H1 (cell line): ENCODE data around the gene NT5E. TPM values are rescaled to one million over a fixed set of nuclear protein-coding genes. Genes with fewer than 3 reads are reported as not detected.
"Not testable (repeated sequence)": the region's sequence is repeated elsewhere in the genome, so short reads cannot be mapped to it uniquely, and the experiment has no call there.

Experiments used
- CTCF ChIA-PET: fragments of 300-600 bp; sonication (Branson Sonifier 250); formaldehyde crosslinking; loops from one replicate; lab custom pipeline; 2021; ENCODE audit not compliant: partially characterized antibody; lab: Charles Lee
- POLR2A ChIA-PET: fragments of 300-600 bp; sonication (Branson Sonifier 250); formaldehyde crosslinking; loops from one replicate; lab custom pipeline; 2021; ENCODE audit warnings: inconsistent platforms; ENCODE audit not compliant: partially characterized antibody; lab: Charles Lee
- DNase-seq, 2 experiments: peaks; one replicate each; pipeline versions ENCODE4 v3.0.0 to v3.0.0-alpha.2; 2010 to 2022; ENCODE audit warnings: low spot score in 2 of 2, low read depth in 1 of 2, mixed read lengths in 1 of 2
- FAIRE-seq: peaks from 2 replicates; lab custom pipeline; 2011; peaks lifted over from hg19 to GRCh38; lab: Jason Lieb, UNC
- H2AFZ ChIP-seq: 2 replicates; pipeline ENCODE4 v1.8.1; 2012; ENCODE audit warnings: low read length, inconsistent platforms
- H2AK5ac ChIP-seq: 2 replicates; pipeline ENCODE4 v1.6.1; 2013; ENCODE audit warnings: low read depth, low read length
- H2BK120ac ChIP-seq: replicated peaks from 2 replicates; pipeline ENCODE3; 2013; ENCODE audit warnings: low read depth, low read length, inconsistent platforms
- H2BK12ac ChIP-seq: 2 replicates; pipeline ENCODE4 v1.6.1; 2013; ENCODE audit warnings: low read depth, low read length
- H2BK15ac ChIP-seq: 2 replicates; pipeline ENCODE4 v1.6.1; 2013; ENCODE audit warnings: low read length
- H2BK20ac ChIP-seq: 2 replicates; pipeline ENCODE4 v1.6.1; 2013; ENCODE audit warnings: low read length
- H2BK5ac ChIP-seq: 2 replicates; pipeline ENCODE4 v1.6.1; 2013; ENCODE audit warnings: low read depth, low read length
- H3K14ac ChIP-seq: 2 replicates; pipeline ENCODE4 v1.6.1; 2013; ENCODE audit warnings: inconsistent platforms; ENCODE audit not compliant: insufficient read length
- H3K18ac ChIP-seq: 2 replicates; pipeline ENCODE4 v1.6.1; 2013; ENCODE audit warnings: low read length; ENCODE audit errors: extremely low read depth
- H3K23ac ChIP-seq: 2 replicates; pipeline ENCODE4 v1.6.1; 2013; ENCODE audit warnings: inconsistent platforms; ENCODE audit not compliant: insufficient read length
- H3K23me2 ChIP-seq: 2 replicates; pipeline ENCODE4 v1.6.1; 2013; ENCODE audit warnings: low read depth, low read length
- H3K27ac ChIP-seq: 2 replicates; pipeline ENCODE4 v1.6.1; 2011; ENCODE audit warnings: low read depth, low read length, inconsistent platforms
- H3K27me3 ChIP-seq, 4 experiments: replicated peaks in 1 of 4; 1 replicate in 1 of 4; 2 replicates in 3 of 4; pipeline versions ENCODE4 v1.6.1 to v1.8.1; 2011 to 2013; ENCODE audit warnings: low read length in 3 of 4, mild to moderate bottlenecking in 3 of 4, inconsistent platforms in 2 of 4, mixed read lengths in 2 of 4, moderate library complexity in 1 of 4; ENCODE audit not compliant: control insufficient read depth in 3 of 4, insufficient read depth in 3 of 4; ENCODE audit errors: extremely low read depth in 1 of 4
- H3K36me3 ChIP-seq, 4 experiments: 2 replicates each; pipeline versions ENCODE4 v1.6.1 to v1.8.1; 2011 to 2013; ENCODE audit warnings: mild to moderate bottlenecking in 4 of 4, low read length in 3 of 4, moderate library complexity in 2 of 4, control low read depth in 1 of 4, inconsistent platforms in 1 of 4; ENCODE audit not compliant: insufficient read depth in 4 of 4, control insufficient read depth in 2 of 4
- H3K4ac ChIP-seq: replicated peaks from 2 replicates; pipeline ENCODE3; 2013; ENCODE audit warnings: low read length, low read depth, mixed read lengths, inconsistent platforms; ENCODE audit not compliant: insufficient read length
- H3K4me1 ChIP-seq, 4 experiments: replicated peaks in 1 of 4; 1 replicate in 1 of 4; 2 replicates in 3 of 4; pipeline versions ENCODE4 v1.6.1 to v1.8.1; 2011 to 2013; ENCODE audit warnings: low read length in 3 of 4, inconsistent platforms in 2 of 4, mixed read lengths in 1 of 4; ENCODE audit not compliant: insufficient read depth in 4 of 4, control insufficient read depth in 3 of 4
- H3K4me2 ChIP-seq, 2 experiments: 2 replicates each; pipeline versions ENCODE4 v1.6.1 to v1.8.1; 2011 to 2013; ENCODE audit warnings: low read depth in 2 of 2, low read length in 2 of 2, control low read depth in 1 of 2, inconsistent platforms in 1 of 2, mild to moderate bottlenecking in 1 of 2; ENCODE audit not compliant: insufficient read depth in 1 of 2
- H3K4me3 ChIP-seq, 4 experiments: fragments of 200-600, 300-600 bp in 1 of 4; sonication (generic), shearing (Covaris generic), sonication (Bioruptor Twin) in 1 of 4; 2 replicates each; pipeline versions ENCODE4 v1.5.1 to v1.8.1; 2011 to 2016; ENCODE audit warnings: low read length in 4 of 4, low read depth in 3 of 4, control low read depth in 2 of 4, inconsistent platforms in 2 of 4, mild to moderate bottlenecking in 2 of 4, mixed read lengths in 1 of 4, moderate library complexity in 1 of 4; ENCODE audit not compliant: insufficient read depth in 2 of 4; ENCODE audit errors: extremely low read depth in 1 of 4
- H3K56ac ChIP-seq: replicated peaks from 2 replicates; pipeline ENCODE3; 2013; ENCODE audit warnings: low read depth, mild to moderate bottlenecking, mixed read lengths, low read length, inconsistent platforms; ENCODE audit not compliant: insufficient read length
- H3K79me1 ChIP-seq: 2 replicates; pipeline ENCODE4 v1.6.1; 2013; ENCODE audit warnings: low read depth, low read length, control low read depth
- H3K79me2 ChIP-seq, 2 experiments: 2 replicates each; pipeline versions ENCODE4 v1.6.1 to v1.8.1; 2012 to 2013; ENCODE audit warnings: low read length in 2 of 2, mild to moderate bottlenecking in 2 of 2, inconsistent platforms in 1 of 2; ENCODE audit not compliant: insufficient read depth in 2 of 2, control insufficient read depth in 1 of 2
- H3K9ac ChIP-seq, 4 experiments: replicated peaks in 1 of 4; 1 replicate in 1 of 4; 2 replicates in 3 of 4; pipeline versions ENCODE4 v1.6.1 to v1.8.1; 2011 to 2013; ENCODE audit warnings: low read depth in 3 of 4, low read length in 3 of 4, control low read depth in 2 of 4, mild to moderate bottlenecking in 2 of 4, moderate library complexity in 2 of 4, inconsistent platforms in 1 of 4; ENCODE audit errors: extremely low read depth in 1 of 4
- H3K9me3 ChIP-seq, 2 experiments: 2 replicates each; pipeline versions ENCODE4 v1.6.1 to v1.8.1; 2012 to 2013; ENCODE audit warnings: mild to moderate bottlenecking in 2 of 2, moderate library complexity in 2 of 2, control low read depth in 1 of 2, inconsistent platforms in 1 of 2, low read depth in 1 of 2, low read length in 1 of 2, mixed read lengths in 1 of 2; ENCODE audit not compliant: insufficient read depth in 2 of 2
- H4K20me1 ChIP-seq, 2 experiments: replicated peaks in 1 of 2; 2 replicates each; pipeline versions ENCODE3 to v1.8.1; 2011 to 2013; ENCODE audit warnings: inconsistent platforms in 2 of 2, low read length in 2 of 2, mild to moderate bottlenecking in 1 of 2; ENCODE audit not compliant: insufficient read depth in 2 of 2, control insufficient read depth in 1 of 2
- H4K5ac ChIP-seq: 2 replicates; pipeline ENCODE4 v1.6.1; 2013; ENCODE audit warnings: low read length, low read depth, mixed read lengths, inconsistent platforms; ENCODE audit not compliant: insufficient read length
- H4K8ac ChIP-seq: 2 replicates; pipeline ENCODE4 v1.8.0; 2013; ENCODE audit warnings: mild to moderate bottlenecking, moderate library complexity, low read length, inconsistent platforms; ENCODE audit not compliant: insufficient read depth; ENCODE audit errors: extremely low read depth
- H4K91ac ChIP-seq: replicated peaks from 2 replicates; pipeline ENCODE3; 2013; ENCODE audit warnings: low read length, mixed read lengths, inconsistent platforms; ENCODE audit not compliant: insufficient read length
- WGBS, 2 experiments: shearing (Covaris generic) in 1 of 2; methylation state at CpG; one replicate each; pipeline versions ENCODE4 v1.1.6 to v1.1.7; 2013 to 2015; ENCODE audit warnings: low lambda C conversion rate in 2 of 2, mixed read lengths in 2 of 2, inconsistent platforms in 1 of 2, low coverage in 1 of 2, missing lambda C conversion rate in 1 of 2; ENCODE audit not compliant: insufficient replicate concordance in 2 of 2, insufficient coverage in 1 of 2, insufficient read length in 1 of 2; ENCODE audit errors: extremely low coverage in 1 of 2, missing lambda C conversion rate in 1 of 2; 5-methylcytosine and 5-hydroxymethylcytosine counted together
- polyA plus RNA-seq, 7 experiments: library from polyadenylated mRNA; depleted of rRNA in 3 of 7; stranded (reverse) in 5 of 7; unstranded in 2 of 7; fragments of >200 nt in 5 of 7; fragments of 200-250 nt in 2 of 7; gene quantifications; 1 replicate in 5 of 7; 2 replicates in 1 of 7; 4 replicates in 1 of 7; pipeline versions ENCODE4 v1.2.1 to v1.2.3, GENCODE V29; 2011 to 2013; ENCODE audit warnings: missing spikeins in 2 of 7, mixed read lengths in 2 of 7
- total RNA-seq: library from RNA; stranded (reverse); fragmentation: NEBNext Ultra II Directional; extraction: Animal tissue kit (Norgen Biotek cat#: 25700); gene quantifications from 2 replicates; pipeline ENCODE4 v1.2.1, GENCODE V29; 2021

The NT5E gene
- total and polyA plus RNA-seq, 2 of the 8 experiments (the other 6 are each of a cell fraction or from before 2014, with no cell fraction given) = 0.74 to 1.5 TPM

DNA sequence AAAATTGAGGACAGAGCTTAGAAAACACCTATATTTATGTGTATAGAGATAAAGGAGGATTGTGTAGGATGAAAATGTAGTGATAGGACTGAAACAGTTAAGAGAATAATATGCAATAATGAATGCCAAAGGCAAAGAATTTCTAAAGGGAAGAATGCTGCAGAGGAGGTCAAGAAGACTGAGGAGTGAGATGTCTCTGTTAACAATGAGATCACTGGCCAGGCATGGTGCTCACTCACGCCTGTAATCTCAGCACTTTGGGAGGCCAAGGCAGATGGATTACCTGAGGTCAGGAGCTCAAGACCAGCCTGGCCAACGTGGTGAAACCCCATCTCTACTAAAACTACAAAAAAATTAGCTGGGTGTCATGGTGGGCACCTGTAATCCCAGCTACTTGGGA, 74.4 kb downstream of the NT5E start:
- H3K4me2 ChIP-seq, DNase-seq, H3K14ac ChIP-seq, FAIRE-seq, H4K91ac ChIP-seq, H2AFZ ChIP-seq, H2AK5ac ChIP-seq, POLR2A ChIA-PET, H3K56ac ChIP-seq, H3K4me1 ChIP-seq, H3K36me3 ChIP-seq, H3K4me3 ChIP-seq, H3K79me2 ChIP-seq, H3K4ac ChIP-seq, H2BK5ac ChIP-seq, H3K27me3 ChIP-seq, H3K27ac ChIP-seq, H2BK15ac ChIP-seq, H4K20me1 ChIP-seq, H3K23ac ChIP-seq, H2BK20ac ChIP-seq, H2BK120ac ChIP-seq, H3K9ac ChIP-seq, H2BK12ac ChIP-seq, H4K5ac ChIP-seq, H3K9me3 ChIP-seq, H3K79me1 ChIP-seq, H3K18ac ChIP-seq, H4K8ac ChIP-seq, H3K23me2 ChIP-seq: not testable (repeated sequence)
- CTCF ChIA-PET = interaction anchor here (4.0 kb wide), 1 partner anchor 12 kb away, joined by 21 read pairs; no protein-coding TSS in a partner anchor
- 89% methylated on average over 2 of the region's 2 CpGs; no CpG with 5 or more reads in 1 of the 2 experiments for WGBS, 2 experiments
